Mesenchymal stem cell (in vitro differentiated cells and primary cell): ENCODE results near the gene ERBB3.
"Not testable (repeated sequence)": the region's sequence is repeated elsewhere in the genome, so short reads cannot be mapped to it uniquely, and the experiment has no call there.

Experiments
- DNase-seq: peaks from one replicate; pipeline ENCODE4 v3.0.0-alpha.2; 2013
- H2AFZ ChIP-seq: one replicate; pipeline ENCODE4 v1.6.1; 2013; ENCODE audit warnings: low read depth, mild to moderate bottlenecking, control low read depth, inconsistent platforms, low read length, moderate library complexity
- H2AK5ac ChIP-seq: 2 replicates; pipeline ENCODE4 v1.6.1; 2013; ENCODE audit warnings: low read length, moderate library complexity, mild to moderate bottlenecking, inconsistent platforms; ENCODE audit not compliant: severe bottlenecking
- H2BK120ac ChIP-seq: one replicate; pipeline ENCODE4 v1.6.1; 2013; ENCODE audit warnings: low read depth, mild to moderate bottlenecking, inconsistent platforms, low read length, moderate library complexity
- H2BK12ac ChIP-seq, 2 experiments: one replicate each; pipeline ENCODE4 v1.6.1; 2013; ENCODE audit warnings: inconsistent platforms in 2 of 2, low read length in 2 of 2, mild to moderate bottlenecking in 2 of 2, moderate library complexity in 2 of 2, control low read depth in 1 of 2
- H2BK15ac ChIP-seq: one replicate; pipeline ENCODE4 v1.6.1; 2013; ENCODE audit warnings: mild to moderate bottlenecking, low read depth, inconsistent platforms; ENCODE audit not compliant: poor library complexity, severe bottlenecking
- H2BK5ac ChIP-seq: 2 replicates; pipeline ENCODE4 v1.6.1; 2013; ENCODE audit warnings: low read depth, mild to moderate bottlenecking, low read length, control low read depth, inconsistent platforms; ENCODE audit not compliant: poor library complexity, severe bottlenecking
- H3K14ac ChIP-seq, 2 experiments: one replicate each; pipeline ENCODE4 v1.6.1; 2013; ENCODE audit warnings: inconsistent platforms in 2 of 2, low read length in 2 of 2, control low read depth in 1 of 2, mild to moderate bottlenecking in 1 of 2, moderate library complexity in 1 of 2
- H3K18ac ChIP-seq, 2 experiments: one replicate each; pipeline ENCODE4 v1.6.1; 2013; ENCODE audit warnings: inconsistent platforms in 2 of 2, low read length in 2 of 2, control low read depth in 1 of 2, low read depth in 1 of 2, mild to moderate bottlenecking in 1 of 2
- H3K23ac ChIP-seq, 2 experiments: one replicate each; pipeline ENCODE4 v1.6.1; 2013; ENCODE audit warnings: inconsistent platforms in 2 of 2, low read length in 2 of 2, mild to moderate bottlenecking in 2 of 2, moderate library complexity in 2 of 2, control low read depth in 1 of 2
- H3K27ac ChIP-seq: 2 replicates; pipeline ENCODE4 v1.5.1; 2013; ENCODE audit warnings: mild to moderate bottlenecking, moderate library complexity, low read length, control low read depth, inconsistent platforms; ENCODE audit not compliant: poor library complexity, severe bottlenecking
- H3K27me3 ChIP-seq, 2 experiments: 2 replicates each; pipeline versions ENCODE4 v1.6.1 to v1.7.0; 2013; ENCODE audit warnings: low read length in 2 of 2, mild to moderate bottlenecking in 2 of 2, moderate library complexity in 2 of 2, control low read depth in 1 of 2, inconsistent platforms in 1 of 2; ENCODE audit not compliant: control insufficient read depth in 1 of 2, insufficient read depth in 1 of 2
- H3K36me3 ChIP-seq, 2 experiments: 2 replicates each; pipeline versions ENCODE4 v1.6.1 to v1.7.0; 2013; ENCODE audit warnings: low read length in 2 of 2, control low read depth in 1 of 2, inconsistent platforms in 1 of 2, low read depth in 1 of 2, mild to moderate bottlenecking in 1 of 2; ENCODE audit not compliant: insufficient read depth in 2 of 2, control insufficient read depth in 1 of 2
- H3K4ac ChIP-seq, 2 experiments: one replicate each; pipeline ENCODE4 v1.6.1; 2013; ENCODE audit warnings: inconsistent platforms in 2 of 2, low read length in 2 of 2, mild to moderate bottlenecking in 2 of 2, moderate library complexity in 2 of 2, control low read depth in 1 of 2, low read depth in 1 of 2
- H3K4me1 ChIP-seq: 2 replicates; pipeline ENCODE4 v1.6.1; 2013; ENCODE audit warnings: low read depth, low read length, control low read depth; ENCODE audit not compliant: control insufficient read depth, insufficient read depth
- H3K4me2 ChIP-seq: 2 replicates; pipeline ENCODE4 v1.6.1; 2013; ENCODE audit warnings: low read length, mild to moderate bottlenecking, inconsistent platforms; ENCODE audit not compliant: poor library complexity, severe bottlenecking
- H3K4me3 ChIP-seq, 2 experiments: 2 replicates each; pipeline versions ENCODE4 v1.5.1 to v1.7.0; 2013; ENCODE audit warnings: low read length in 2 of 2, mild to moderate bottlenecking in 2 of 2, control low read depth in 1 of 2, low read depth in 1 of 2; ENCODE audit not compliant: insufficient read depth in 1 of 2
- H3K79me1 ChIP-seq: replicated peaks from 2 replicates; pipeline ENCODE4 v1.6.1; 2013; ENCODE audit warnings: mild to moderate bottlenecking, control low read depth, low read length, inconsistent platforms; ENCODE audit not compliant: poor library complexity, severe bottlenecking
- H3K9ac ChIP-seq: 2 replicates; pipeline ENCODE4 v1.7.0; 2013; ENCODE audit warnings: mild to moderate bottlenecking, low read length, moderate library complexity
- H3K9me3 ChIP-seq: 2 replicates; pipeline ENCODE4 v1.7.0; 2013; ENCODE audit warnings: mild to moderate bottlenecking, low read length; ENCODE audit not compliant: control insufficient read depth
- H4K8ac ChIP-seq: one replicate; pipeline ENCODE4 v1.6.1; 2013; ENCODE audit warnings: inconsistent platforms, mild to moderate bottlenecking, low read length, moderate library complexity
- H4K91ac ChIP-seq: one replicate; pipeline ENCODE4 v1.6.1; 2013; ENCODE audit warnings: mild to moderate bottlenecking, low read length, inconsistent platforms
- WGBS: methylation state at CpG from one replicate; pipeline ENCODE4 v1.1.7; 2013; ENCODE audit warnings: mixed read lengths; 5-methylcytosine and 5-hydroxymethylcytosine counted together

Gene ERBB3

DNA sequence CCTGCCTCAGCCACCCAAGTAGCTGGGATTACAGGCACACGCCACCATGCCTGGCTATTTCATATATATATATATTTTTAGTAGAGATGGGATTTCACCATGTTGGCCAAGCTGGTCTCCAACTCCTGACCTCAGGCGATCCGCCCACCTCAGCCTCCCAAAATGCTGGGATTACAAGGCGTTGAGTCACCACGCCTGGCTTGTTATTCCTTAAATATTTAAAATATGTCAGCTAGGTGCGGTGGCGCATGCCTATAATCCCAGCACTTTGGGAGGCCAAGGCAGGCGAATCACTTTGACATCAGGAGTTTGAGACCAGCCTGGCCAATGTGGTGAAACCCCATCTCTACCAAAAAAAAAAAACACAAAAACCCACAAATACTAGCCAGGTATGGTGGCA lies 20.0 kb upstream of the ERBB3 start:
- not testable (repeated sequence) for H4K91ac ChIP-seq, H2BK120ac ChIP-seq, H3K36me3 ChIP-seq, H3K27me3 ChIP-seq, H2BK12ac ChIP-seq, H3K14ac ChIP-seq, H3K4me1 ChIP-seq, H2AFZ ChIP-seq, H3K4me2 ChIP-seq, H2BK5ac ChIP-seq, H3K27ac ChIP-seq, DNase-seq, H2AK5ac ChIP-seq, H3K79me1 ChIP-seq, H4K8ac ChIP-seq, H2BK15ac ChIP-seq, H3K18ac ChIP-seq, H3K4me3 ChIP-seq, H3K9me3 ChIP-seq, H3K9ac ChIP-seq, H3K4ac ChIP-seq, H3K23ac ChIP-seq
- 71% methylated on average over 7 of the region's 8 CpGs for WGBS

DNA sequence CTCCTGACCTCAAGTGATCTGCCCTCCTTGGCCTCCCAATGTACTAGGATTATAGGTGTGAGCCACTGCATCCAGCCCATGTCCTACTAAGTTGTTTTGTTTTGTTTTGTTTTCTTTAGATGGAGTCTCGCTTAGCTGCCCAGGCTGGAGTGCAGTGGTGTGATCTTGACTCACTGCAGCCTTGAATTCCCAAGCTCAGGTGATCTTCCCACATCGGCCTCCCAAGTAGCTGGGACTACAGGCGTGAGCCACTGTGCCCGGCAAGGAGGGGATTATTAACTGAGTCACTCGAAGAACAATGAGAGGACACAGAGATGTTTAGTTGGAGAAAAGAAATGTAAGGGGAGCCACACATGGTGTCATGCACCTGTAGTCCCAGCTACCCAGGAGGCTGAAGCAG lies 18.0 kb upstream of the ERBB3 start:
- no peak overlapping the region for H2BK120ac ChIP-seq
- H3K79me1 ChIP-seq: no peaks in the 10 kb centered on the region
- 67% methylated on average over 5 of the region's 5 CpGs for WGBS
- no peak overlapping the region for H2AK5ac ChIP-seq
- no peak overlapping the region for H2BK5ac ChIP-seq
- no peak overlapping the region for H3K4ac ChIP-seq
- no peak overlapping the region for H3K4me2 ChIP-seq
- H3K18ac ChIP-seq: no peak overlapping the region
- no peak for DNase-seq
- no peak overlapping the region for H3K4me3 ChIP-seq
- H3K27me3 ChIP-seq: no peaks in the 10 kb centered on the region
- no peak overlapping the region for H2AFZ ChIP-seq
- no peaks in the 10 kb centered on the region for H3K9me3 ChIP-seq
- H2BK15ac ChIP-seq: no peak overlapping the region
- peaks cover 2% of the 10 kb centered on the region for H3K4me1 ChIP-seq
- no peak overlapping the region for H2BK12ac ChIP-seq
- H3K36me3 ChIP-seq: no peaks in the 10 kb centered on the region
- no peak overlapping the region for H3K23ac ChIP-seq
- H4K8ac ChIP-seq: no peak overlapping the region
- no peak overlapping the region for H3K14ac ChIP-seq
- no peak overlapping the region for H3K9ac ChIP-seq
- H4K91ac ChIP-seq: no peak overlapping the region
- no peak overlapping the region for H3K27ac ChIP-seq

DNA sequence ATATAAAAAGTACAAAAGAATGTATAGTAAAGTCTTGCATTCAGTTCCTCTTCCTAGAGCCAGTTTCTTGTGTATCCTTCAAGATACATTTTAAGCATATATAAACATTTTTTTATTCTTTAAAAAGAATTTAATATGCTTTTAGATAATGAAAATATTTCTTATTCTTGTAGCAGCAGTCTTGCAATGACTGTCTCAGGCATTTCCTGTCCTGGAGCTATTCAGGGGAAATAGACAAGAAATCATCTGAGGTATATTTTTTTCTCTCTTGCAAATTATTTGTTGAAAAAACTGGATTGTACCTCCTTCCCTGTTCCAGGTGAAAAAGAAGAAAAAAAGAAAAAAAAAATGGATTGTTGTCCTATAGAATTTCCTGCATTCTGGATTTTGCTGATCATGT lies 17.0 kb upstream of the ERBB3 start:
- no peak for DNase-seq

DNA sequence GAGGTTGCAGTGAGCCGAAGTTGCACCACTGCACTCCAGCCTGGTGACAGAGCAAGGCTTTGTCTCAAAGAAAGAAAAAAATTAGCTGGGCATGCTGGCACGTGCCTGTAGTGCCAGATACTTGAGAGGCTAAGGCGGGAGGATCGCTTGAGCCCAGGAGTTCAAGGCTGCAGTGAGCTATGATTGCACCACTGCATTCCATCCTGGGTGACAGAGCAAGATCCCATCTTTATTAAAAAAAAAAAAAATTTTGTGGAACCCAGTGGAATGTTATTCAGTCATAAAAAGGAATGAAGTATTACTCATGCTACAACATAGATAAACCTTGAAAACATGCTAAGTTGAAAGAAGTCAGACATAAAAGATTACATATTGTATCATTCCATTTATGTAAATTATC lies 8.3 kb upstream of the ERBB3 start:
- no peak overlapping the region for H3K4me2 ChIP-seq
- no peak overlapping the region for H3K4me3 ChIP-seq
- H3K4me1 ChIP-seq: no peaks in the 10 kb centered on the region
- no peaks in the 10 kb centered on the region for H3K36me3 ChIP-seq
- no peak overlapping the region for H2AK5ac ChIP-seq
- no peak overlapping the region for H2BK120ac ChIP-seq
- no peak overlapping the region for H3K27ac ChIP-seq
- H2BK15ac ChIP-seq: no peak overlapping the region
- H2BK5ac ChIP-seq: no peak overlapping the region
- no peak overlapping the region for H3K18ac ChIP-seq
- H3K4ac ChIP-seq: no peak overlapping the region
- no peak overlapping the region for H3K14ac ChIP-seq
- no peak overlapping the region for H2BK12ac ChIP-seq
- H3K79me1 ChIP-seq: no peaks in the 10 kb centered on the region
- no peaks in the 10 kb centered on the region for H3K27me3 ChIP-seq
- H4K91ac ChIP-seq: no peak overlapping the region
- 73% methylated on average over 4 of the region's 4 CpGs for WGBS
- H3K9ac ChIP-seq: no peak overlapping the region
- no peak overlapping the region for H3K23ac ChIP-seq
- no peaks in the 10 kb centered on the region for H3K9me3 ChIP-seq
- no peak overlapping the region for H2AFZ ChIP-seq
- peak; percentile 9 for DNase-seq
- H4K8ac ChIP-seq: no peak overlapping the region

More for the DNA sequence above, 17.0 kb upstream of the ERBB3 start:
- Histone ChIP-seq H3K9ac (no peak overlapping the region), H3K36me3 (no peaks in the 10 kb centered on the region), H2BK120ac (no peak overlapping the region), H3K4me2 (no peak overlapping the region), H3K27me3 (no peaks in the 10 kb centered on the region), H3K9me3 (no peaks in the 10 kb centered on the region), H3K23ac (no peak overlapping the region), H3K4me3 (no peak overlapping the region), H2BK12ac (no peak overlapping the region), H3K4ac (no peak overlapping the region), H4K8ac (no peak overlapping the region), H2BK15ac (no peak overlapping the region), H3K4me1 (peaks cover 2% of the 10 kb centered on the region), H3K27ac (no peak overlapping the region), H4K91ac (no peak overlapping the region), H2AK5ac (no peak overlapping the region), H3K14ac (no peak overlapping the region), H2AFZ (no peak overlapping the region), H3K18ac (no peak overlapping the region), H3K79me1 (no peaks in the 10 kb centered on the region), H2BK5ac (no peak overlapping the region)
